Skeletal muscle tissue (tissue), 4 donors: ENCODE results near the gene SPATA31C2. TPM values are rescaled to one million over a fixed set of nuclear protein-coding genes. Genes with fewer than 3 reads are reported as not detected.
"Not testable (repeated sequence)": the region's sequence is repeated elsewhere in the genome, so short reads cannot be mapped to it uniquely, and the experiment has no call there.

ENCODE experiments used
- H3K27ac ChIP-seq: one replicate; pipeline ENCODE4 v1.7.0; 2013; ENCODE audit warnings: mild to moderate bottlenecking, low read depth, low read length, inconsistent platforms
- H3K27me3 ChIP-seq, 3 donors: one replicate each; pipeline ENCODE4 v1.7.0; 2013; ENCODE audit warnings: low read length in 3 of 3; ENCODE audit not compliant: control insufficient read depth in 3 of 3, insufficient read depth in 3 of 3
- H3K36me3 ChIP-seq, 3 donors: one replicate each; pipeline ENCODE4 v1.7.0; 2013; ENCODE audit warnings: low read length in 3 of 3; ENCODE audit not compliant: control insufficient read depth in 3 of 3, insufficient read depth in 3 of 3
- H3K4me1 ChIP-seq, 3 donors: one replicate each; pipeline ENCODE4 v1.7.0; 2013; ENCODE audit warnings: low read length in 3 of 3, mild to moderate bottlenecking in 3 of 3; ENCODE audit not compliant: control insufficient read depth in 3 of 3, insufficient read depth in 3 of 3
- H3K4me3 ChIP-seq, 3 donors: one replicate each; pipeline ENCODE4 v1.7.0; 2013; ENCODE audit warnings: low read length in 3 of 3
- H3K9ac ChIP-seq, 3 donors: one replicate each; pipeline ENCODE4 v1.7.0; 2013; ENCODE audit warnings: low read length in 3 of 3, mild to moderate bottlenecking in 3 of 3, moderate library complexity in 2 of 3, low read depth in 1 of 3
- H3K9me3 ChIP-seq, 3 donors: one replicate each; pipeline ENCODE4 v1.7.0; 2013; ENCODE audit warnings: low read length in 3 of 3; ENCODE audit not compliant: control insufficient read depth in 3 of 3
- total RNA-seq: library from RNA; depleted of rRNA; stranded (reverse); fragments of >200 nt; gene quantifications from one replicate; pipeline ENCODE4 v1.2.3, GENCODE V29; 2014
- donor health status: Osteomylitis.

The SPATA31C2 gene
- not detected for total RNA-seq

DNA sequence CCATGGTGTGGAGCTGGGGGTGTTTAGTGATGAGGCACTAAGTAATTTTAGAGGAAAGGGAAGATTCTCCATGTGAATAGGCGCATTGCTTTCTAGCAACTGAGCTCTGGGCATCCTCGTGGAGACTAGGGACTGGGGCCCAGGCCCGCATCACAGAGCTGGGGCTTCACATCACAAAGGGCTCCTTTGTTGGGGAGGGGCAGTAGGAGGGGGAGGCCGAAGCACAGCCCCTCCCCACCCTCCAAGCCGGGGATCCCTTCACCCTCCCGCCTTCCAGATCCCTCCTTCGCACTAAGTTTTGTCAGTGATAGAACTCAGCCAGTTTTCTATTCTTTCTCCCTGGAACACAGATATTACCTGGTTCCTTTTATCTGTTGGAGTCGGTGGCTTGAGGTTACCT is at the start of gene SPATA31C2:
TSS of gene SPATA31C2 (minus strand) at position 101 of the 400 bp plus-strand sequence. CDS start at position 72, 29 bp downstream.
- not testable (repeated sequence) for H3K9ac ChIP-seq, H3K9me3 ChIP-seq, H3K4me3 ChIP-seq, H3K36me3 ChIP-seq, H3K27me3 ChIP-seq, H3K4me1 ChIP-seq, H3K27ac ChIP-seq

DNA sequence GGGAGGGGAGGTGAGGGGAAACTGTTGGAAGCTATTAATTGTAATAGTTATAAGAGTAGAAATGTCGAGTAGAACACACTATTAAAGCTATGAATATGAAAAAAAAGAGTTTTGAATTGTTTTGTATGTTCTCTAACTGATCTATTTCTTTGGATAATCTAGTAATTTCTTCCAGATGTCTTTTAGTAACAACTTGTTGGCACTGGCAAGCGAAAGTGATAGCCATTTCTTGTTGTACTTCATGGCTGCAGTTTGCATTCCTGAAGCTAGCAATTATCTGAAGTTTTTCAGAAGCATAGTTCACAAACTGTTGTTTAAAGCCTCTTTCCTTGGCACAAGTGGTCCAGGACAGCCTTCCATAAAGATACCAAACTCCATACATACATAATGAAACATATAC is 49.4 kb upstream of the SPATA31C2 start:
- H3K9ac ChIP-seq: no peak overlapping the region
- no peaks in the 10 kb centered on the region for H3K27me3 ChIP-seq
- no peaks in the 10 kb centered on the region for H3K36me3 ChIP-seq
- no peak overlapping the region for H3K27ac ChIP-seq
- H3K4me3 ChIP-seq: no peak overlapping the region
- H3K9me3 ChIP-seq: no peaks in the 10 kb centered on the region
- H3K4me1 ChIP-seq: no peaks in the 10 kb centered on the region

DNA sequence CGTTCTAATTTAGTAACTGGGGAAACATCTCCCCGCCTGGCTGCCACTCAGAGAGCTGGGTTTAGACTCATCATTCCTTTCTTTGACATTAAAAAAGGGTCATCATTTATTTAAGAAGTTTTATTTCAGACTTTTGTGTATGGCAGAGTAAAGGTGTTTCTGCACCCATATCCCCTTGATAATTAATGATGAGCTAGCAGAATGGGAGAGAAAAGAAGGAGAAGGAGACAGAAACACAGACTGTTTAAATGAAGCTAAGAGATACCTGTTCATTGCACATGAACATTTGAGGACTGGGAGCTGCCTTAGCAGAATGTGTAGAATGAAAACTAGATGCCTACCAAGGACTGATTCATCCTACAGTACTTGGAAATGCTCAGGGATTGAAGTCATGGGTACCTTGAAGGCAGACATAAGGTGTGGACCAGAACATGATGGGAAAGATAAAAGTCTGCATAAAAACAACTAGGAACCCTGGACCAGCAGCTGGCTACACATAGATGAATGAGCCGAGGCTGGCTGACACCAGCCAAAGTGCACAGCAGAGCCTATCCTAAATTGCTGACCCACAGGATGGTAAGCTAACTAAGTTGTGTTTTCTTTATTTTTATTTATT is 48.3 kb upstream of the SPATA31C2 start:
- H3K9me3 ChIP-seq: no peaks in the 10 kb centered on the region
- H3K4me1 ChIP-seq: no peaks in the 10 kb centered on the region
- no peaks in the 10 kb centered on the region for H3K36me3 ChIP-seq
- H3K4me3 ChIP-seq: no peak overlapping the region
- H3K9ac ChIP-seq: no peak overlapping the region
- no peak overlapping the region for H3K27ac ChIP-seq
- H3K27me3 ChIP-seq: no peaks in the 10 kb centered on the region

DNA sequence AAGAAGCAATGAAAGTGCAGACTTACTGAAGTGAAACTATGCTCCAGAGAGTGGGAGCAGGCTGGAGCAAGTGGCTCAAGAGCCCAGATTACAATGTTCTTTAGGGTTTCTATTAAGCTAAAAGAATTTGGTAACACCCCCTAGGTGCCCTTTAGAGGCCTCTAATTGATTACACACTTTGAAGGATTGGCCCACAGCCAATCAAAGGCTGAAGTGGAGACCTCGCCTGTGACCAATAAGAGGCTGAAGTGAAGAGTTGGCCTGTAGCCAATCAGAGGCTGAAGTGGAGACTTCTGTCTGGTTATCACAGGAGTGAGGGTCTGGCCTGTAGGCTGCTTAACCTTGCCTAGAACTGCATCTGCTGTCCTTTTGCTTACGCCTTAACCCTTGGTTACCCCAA is 46.7 kb upstream of the SPATA31C2 start:
- H3K36me3 ChIP-seq: no peaks in the 10 kb centered on the region
- no peak overlapping the region for H3K27ac ChIP-seq
- no peaks in the 10 kb centered on the region for H3K4me1 ChIP-seq
- no peak overlapping the region for H3K9ac ChIP-seq
- peaks cover 0 to 3% (median 0%) of the 10 kb centered on the region in 3 donors for H3K27me3 ChIP-seq
- no peak overlapping the region for H3K4me3 ChIP-seq
- H3K9me3 ChIP-seq: no peaks in the 10 kb centered on the region

DNA sequence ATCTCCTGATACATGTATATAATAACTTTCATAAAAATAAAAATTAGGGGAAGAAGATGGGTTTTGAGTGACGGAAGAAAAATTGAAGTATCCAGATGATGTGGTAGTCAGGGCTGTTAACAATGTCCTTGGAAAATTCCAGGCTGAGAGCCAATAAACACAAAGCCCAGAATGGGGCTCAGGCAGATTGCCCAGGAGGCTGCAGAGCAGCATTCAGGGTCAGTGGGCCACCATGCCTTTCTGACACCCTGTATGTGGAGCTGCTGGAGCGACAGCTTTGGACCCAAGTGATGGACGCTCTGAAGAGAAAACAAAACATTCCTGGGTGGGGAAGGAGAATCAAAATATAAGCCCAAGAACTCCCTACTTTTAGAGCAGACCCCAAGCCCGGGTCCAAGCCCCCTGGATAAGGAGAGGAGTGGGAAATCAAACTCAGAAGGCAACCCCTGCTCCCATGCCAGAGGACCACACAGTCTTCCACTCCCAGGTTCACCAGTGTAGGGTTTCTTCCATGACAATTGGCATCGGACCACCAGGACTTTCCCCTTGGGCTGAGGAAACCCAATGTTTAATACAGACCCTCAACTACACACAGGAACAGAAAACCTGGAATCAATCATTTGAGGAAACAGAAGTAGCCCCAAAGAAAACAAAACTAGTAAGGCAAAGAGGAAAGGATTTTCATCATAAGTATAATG is 45.7 kb upstream of the SPATA31C2 start:
- Histone ChIP-seq H3K27me3 (peaks cover 0 to 4% (median 3%) of the 10 kb centered on the region in 3 donors), H3K9me3 (peaks cover 0 to 2% (median 0%) of the 10 kb centered on the region in 3 donors), H3K4me1 (no peaks in the 10 kb centered on the region), H3K36me3 (no peaks in the 10 kb centered on the region), H3K4me3 (no peak overlapping the region), H3K27ac (no peak overlapping the region), H3K9ac (no peak overlapping the region)

DNA sequence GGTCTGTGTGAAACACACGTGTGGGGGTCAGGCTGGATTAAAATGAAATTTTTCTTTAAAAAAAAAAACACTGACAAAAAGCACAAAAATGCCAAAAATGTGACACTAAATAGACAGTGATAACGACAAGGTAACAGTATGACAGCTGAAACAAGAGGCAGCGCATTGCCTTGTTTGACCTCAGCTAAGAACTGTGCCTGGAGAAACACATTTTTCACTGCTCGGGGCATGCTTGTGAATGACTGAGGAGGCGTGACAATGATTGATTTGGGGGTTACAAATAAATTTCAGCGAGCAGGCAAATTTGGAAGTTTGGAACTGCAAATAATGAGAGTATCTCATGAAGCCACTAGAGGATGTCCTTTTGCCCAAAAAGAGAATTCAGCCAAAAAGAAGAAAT is 44.2 kb upstream of the SPATA31C2 start:
- Histone ChIP-seq H3K4me3 (no peak overlapping the region), H3K4me1 (no peaks in the 10 kb centered on the region), H3K27ac (no peak overlapping the region), H3K36me3 (no peaks in the 10 kb centered on the region), H3K9me3 (peaks cover 0 to 2% (median 0%) of the 10 kb centered on the region in 3 donors), H3K27me3 (peaks cover 0 to 6% (median 3%) of the 10 kb centered on the region in 3 donors), H3K9ac (no peak overlapping the region)

DNA sequence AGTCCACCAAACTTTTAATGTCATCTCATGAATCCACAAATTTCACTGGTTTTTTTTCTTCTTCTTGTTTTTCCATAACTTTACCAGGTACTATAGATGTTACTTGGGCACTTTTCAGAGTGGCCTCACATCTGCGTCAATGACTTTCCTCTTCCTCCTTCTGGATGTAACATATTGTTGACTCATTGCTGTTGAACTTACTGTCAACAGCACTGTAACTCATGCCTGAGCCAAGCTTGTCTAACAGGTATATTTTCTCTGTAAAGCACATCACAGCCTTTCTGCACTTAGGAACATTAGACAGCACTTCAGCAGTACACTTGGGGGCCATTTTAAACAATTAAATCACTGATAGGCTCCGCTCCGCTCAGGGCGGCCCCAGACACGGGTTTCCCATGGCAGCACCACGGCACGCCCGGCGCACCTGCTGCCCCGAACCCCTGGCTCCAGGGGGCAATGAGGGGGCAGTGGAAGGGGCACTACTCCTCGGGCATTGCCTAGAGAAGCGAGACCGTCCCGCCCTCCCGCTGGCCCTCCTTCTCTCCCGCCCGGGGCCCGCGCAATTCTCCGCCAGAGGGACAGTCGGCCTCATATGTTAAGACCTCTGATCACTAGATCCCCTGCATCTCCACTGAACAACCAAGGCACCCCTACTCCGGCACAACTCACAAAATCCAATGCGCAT is 41.9 kb upstream of the SPATA31C2 start:
- H3K27ac ChIP-seq: no peak overlapping the region
- no peaks in the 10 kb centered on the region for H3K4me1 ChIP-seq
- no peaks in the 10 kb centered on the region for H3K36me3 ChIP-seq
- no peak overlapping the region for H3K9ac ChIP-seq
- peaks cover 0 to 6% (median 3%) of the 10 kb centered on the region in 3 donors for H3K27me3 ChIP-seq
- H3K9me3 ChIP-seq: peaks cover 0 to 2% (median 0%) of the 10 kb centered on the region in 3 donors
- no peak overlapping the region for H3K4me3 ChIP-seq

DNA sequence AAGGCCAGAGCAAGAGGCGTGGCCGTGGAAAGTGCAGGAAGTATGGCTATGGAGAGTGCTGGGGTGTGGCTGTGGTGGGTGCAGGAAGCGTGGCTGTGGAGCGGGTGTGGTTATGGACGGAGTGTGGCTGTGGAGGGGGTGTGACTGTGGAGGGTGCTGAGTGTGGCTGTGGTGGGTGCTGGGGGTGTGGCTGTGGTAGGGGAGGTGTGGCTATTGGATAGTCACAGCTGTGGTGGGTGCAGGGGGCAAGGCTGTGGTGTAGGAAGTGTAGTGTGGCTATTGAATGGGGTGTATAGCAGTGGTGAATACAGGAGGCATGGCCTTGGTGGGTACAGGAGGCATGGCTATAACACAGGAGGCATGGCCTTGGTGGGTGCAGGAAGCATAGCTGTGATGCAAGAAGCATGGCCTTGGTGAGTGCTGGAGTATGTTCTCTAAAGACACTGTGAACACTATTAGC is 40.8 kb upstream of the SPATA31C2 start:
- no peak overlapping the region for H3K9ac ChIP-seq
- H3K27me3 ChIP-seq: peaks cover 0 to 6% (median 5%) of the 10 kb centered on the region in 3 donors
- H3K9me3 ChIP-seq: peaks cover 0 to 2% (median 0%) of the 10 kb centered on the region in 3 donors
- H3K27ac ChIP-seq: no peak overlapping the region
- no peaks in the 10 kb centered on the region for H3K36me3 ChIP-seq
- H3K4me3 ChIP-seq: no peak overlapping the region
- no peaks in the 10 kb centered on the region for H3K4me1 ChIP-seq

DNA sequence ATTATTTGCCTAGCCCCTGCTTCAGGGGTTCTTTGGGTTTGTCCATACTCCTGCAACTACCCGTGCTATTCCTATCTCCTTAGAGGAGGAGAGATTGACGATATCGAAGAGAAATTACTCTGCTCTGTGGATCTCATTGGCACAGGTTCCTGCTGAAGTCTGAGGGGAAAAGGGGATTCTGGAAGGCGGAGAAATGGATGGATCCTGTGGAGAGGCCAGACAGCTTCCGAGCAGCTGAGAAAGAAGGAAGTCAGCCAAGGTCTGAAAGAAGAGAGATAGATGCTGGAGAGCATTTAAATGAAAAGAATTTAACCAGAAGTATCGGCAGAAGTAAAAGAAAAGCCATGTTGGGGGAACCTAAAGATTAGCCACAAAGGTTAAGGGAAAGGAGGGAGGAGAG is 40.4 kb upstream of the SPATA31C2 start:
- H3K36me3 ChIP-seq: no peaks in the 10 kb centered on the region
- no peaks in the 10 kb centered on the region for H3K4me1 ChIP-seq
- H3K9me3 ChIP-seq: peaks cover 0 to 2% (median 0%) of the 10 kb centered on the region in 3 donors
- H3K4me3 ChIP-seq: no peak overlapping the region
- H3K27me3 ChIP-seq: peaks cover 0 to 6% (median 5%) of the 10 kb centered on the region in 3 donors
- H3K27ac ChIP-seq: no peak overlapping the region
- H3K9ac ChIP-seq: no peak overlapping the region

DNA sequence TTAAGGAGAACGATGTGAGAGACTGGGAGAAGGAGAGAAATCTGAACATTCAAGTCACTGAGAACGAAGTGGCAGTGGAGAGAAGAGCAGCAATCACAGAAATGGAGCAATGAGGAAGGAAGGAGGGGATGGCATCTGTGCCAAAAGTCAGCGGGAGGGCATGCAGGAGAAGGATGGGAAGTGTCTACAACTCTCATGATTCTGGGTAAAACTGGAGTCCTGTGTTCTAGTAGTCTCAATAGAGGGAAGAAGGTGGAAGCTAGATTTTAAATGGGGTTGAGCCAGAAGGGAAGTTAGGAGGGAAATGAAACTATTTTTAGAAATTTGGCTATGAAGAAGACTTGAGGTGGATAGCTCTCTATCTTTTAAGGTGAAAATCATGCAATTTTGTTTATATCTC is 39.1 kb upstream of the SPATA31C2 start:
- Histone ChIP-seq H3K4me1 (no peaks in the 10 kb centered on the region), H3K4me3 (no peak overlapping the region), H3K27ac (no peak overlapping the region), H3K9ac (no peak overlapping the region), H3K27me3 (peaks cover 0 to 6% (median 5%) of the 10 kb centered on the region in 3 donors), H3K36me3 (no peaks in the 10 kb centered on the region), H3K9me3 (peaks cover 0 to 2% (median 0%) of the 10 kb centered on the region in 3 donors)
